Measurements from ENCODE around the gene PHYHD1. TPM values are rescaled to one million over a fixed set of nuclear protein-coding genes. Genes with fewer than 3 reads are reported as not detected.
A peak's percentile ranks its signal among the peaks of the same experiment; 100 is the strongest.

PHYHD1 gene
- total and polyA plus RNA-seq, 2 donors (not counting 1 experiment from before 2014, with no cell fraction given): 0.96 to 2.0 TPM

GRCh38 chr9:128921881-128922763 lies 1.3 kb downstream of the PHYHD1 start:
- peak overlapping the region; percentile 71 for H2AFZ ChIP-seq (ENCODE audit: insufficient read depth, low read depth, low read length, poor library complexity, severe bottlenecking)
- intact Hi-C loops (cut with micrococcal nuclease): no loop called here
- H3K36me3 ChIP-seq (replicated peaks in 1 of 2; ENCODE audit: control extremely low read depth in 1 of 2, control insufficient read depth in 1 of 2, extremely low read depth in 1 of 2, insufficient read depth in 2 of 2, low read length in 1 of 2): peaks cover 0 to 7% of the 10 kb centered on the region in 2 experiments
- Mint-ChIP-seq H3K27me3 (peaks cover 2% of the 10 kb centered on the region), H3K27ac (no peak overlapping the region), H3K4me1 (peaks cover 6% of the 10 kb centered on the region), H3K9me3 (ENCODE audit: insufficient read depth) (no peaks in the 10 kb centered on the region), H3K4me3 (no peak overlapping the region)
- H3K4me3 ChIP-seq (ENCODE audit: control extremely low read depth in 1 of 5, extremely low read depth in 1 of 5, insufficient read depth in 1 of 5, low read depth in 2 of 5, low read length in 4 of 5): peak overlapping the region in 4 of 5 experiments; percentile 12 to 44 (median 32)
- no peak for TF ChIP-seq EZH2 (IDR thresholded peaks at IDR 0.05; ENCODE audit: borderline replicate concordance, insufficient read depth, low read depth, low read length, poor library complexity, severe bottlenecking)
- no peak for TF ChIP-seq CTCF (IDR thresholded peaks at IDR 0.05)
- no peaks in the 10 kb centered on the region for H3K9me3 ChIP-seq (ENCODE audit: control extremely low read depth in 1 of 3, control insufficient read depth in 2 of 3, insufficient read depth in 1 of 3, low read length in 2 of 3)
- POLR2A ChIA-PET: no interaction called here
- H3K4me1 ChIP-seq (ENCODE audit: control insufficient read depth in 2 of 2, insufficient read depth in 2 of 2, low read length in 2 of 2): peaks cover 13% of the 10 kb centered on the region in 2 donors
- peak overlapping the region; percentile 60 for H3K4me2 ChIP-seq (replicated peaks; ENCODE audit: low read depth, low read length, poor library complexity, severe bottlenecking)
- no peaks in the 10 kb centered on the region for H4K20me1 ChIP-seq (ENCODE audit: control insufficient read depth, insufficient read depth, low read length, poor library complexity, severe bottlenecking)
- no peaks in the 10 kb centered on the region for H3K79me2 ChIP-seq (ENCODE audit: control insufficient read depth, insufficient read depth, low read length)
- ATAC-seq (ENCODE audit: low read depth): peak; percentile 39
- peaks cover 0 to 5% (median 0%) of the 10 kb centered on the region in 4 experiments for H3K27me3 ChIP-seq (replicated peaks in 1 of 4; ENCODE audit: control extremely low read depth in 1 of 4, control insufficient read depth in 3 of 4, insufficient read depth in 4 of 4, low read length in 3 of 4)
- DNase-seq: peak; percentile 32
- peak overlapping the region; percentile 45 for H3K9ac ChIP-seq (ENCODE audit: low read length)
- CTCF ChIA-PET: interaction anchor here (10.7 kb wide), 1 partner anchor 59 kb away, joined by 203 read pairs; no protein-coding TSS in a partner anchor
- WGBS (ENCODE audit: insufficient coverage): 16% methylated on average over 21 of the region's 32 CpGs
- peak overlapping the region in 1 of 2 donors; percentile 64 for H3K27ac ChIP-seq (ENCODE audit: low read length in 2 of 2)

- no peak overlapping the region for H3K27ac Mint-ChIP-seq
- intact Hi-C loops (cut with micrococcal nuclease): no loop called here
- TF ChIP-seq CTCF (IDR thresholded peaks at IDR 0.05) (no peak), EZH2 (IDR thresholded peaks at IDR 0.05; ENCODE audit: borderline replicate concordance, insufficient read depth, low read depth, low read length, poor library complexity, severe bottlenecking) (no peak)
These were observed 2.7 kb downstream of the PHYHD1 start for GRCh38 chr9:128923493-128923883.

More at GRCh38 chr9:128923493-128923883, 2.7 kb downstream of the PHYHD1 start:
- H3K9ac ChIP-seq (ENCODE audit: low read length): no peak overlapping the region
- no peaks in the 10 kb centered on the region for H3K9me3 ChIP-seq (ENCODE audit: control extremely low read depth in 1 of 3, control insufficient read depth in 2 of 3, insufficient read depth in 1 of 3, low read length in 2 of 3)
- Mint-ChIP-seq H3K27me3 (peaks cover 2% of the 10 kb centered on the region), H3K4me1 (peaks cover 9% of the 10 kb centered on the region), H3K4me3 (no peak overlapping the region), H3K9me3 (ENCODE audit: insufficient read depth) (no peaks in the 10 kb centered on the region)
- POLR2A ChIA-PET: no interaction called here
- no peak overlapping the region for H3K27ac ChIP-seq (ENCODE audit: low read length in 2 of 2)
- H3K4me3 ChIP-seq (ENCODE audit: control extremely low read depth in 1 of 5, extremely low read depth in 1 of 5, insufficient read depth in 1 of 5, low read depth in 2 of 5, low read length in 4 of 5): no peak overlapping the region
- no peaks in the 10 kb centered on the region for H3K79me2 ChIP-seq (ENCODE audit: control insufficient read depth, insufficient read depth, low read length)
- no peak overlapping the region for H2AFZ ChIP-seq (ENCODE audit: insufficient read depth, low read depth, low read length, poor library complexity, severe bottlenecking)
- WGBS (ENCODE audit: insufficient coverage): 100% methylated on average over 3 of the region's 6 CpGs
- no peak overlapping the region for H3K4me2 ChIP-seq (replicated peaks; ENCODE audit: low read depth, low read length, poor library complexity, severe bottlenecking)
- H4K20me1 ChIP-seq (ENCODE audit: control insufficient read depth, insufficient read depth, low read length, poor library complexity, severe bottlenecking): no peaks in the 10 kb centered on the region
- H3K36me3 ChIP-seq (replicated peaks in 1 of 2; ENCODE audit: control extremely low read depth in 1 of 2, control insufficient read depth in 1 of 2, extremely low read depth in 1 of 2, insufficient read depth in 2 of 2, low read length in 1 of 2): no peaks in the 10 kb centered on the region
- H3K4me1 ChIP-seq (ENCODE audit: control insufficient read depth in 2 of 2, insufficient read depth in 2 of 2, low read length in 2 of 2): peaks cover 13 to 17% of the 10 kb centered on the region in 2 donors
- CTCF ChIA-PET: interaction anchor here (0.6 to 10.7 kb wide), 3 partner anchors 20 to 190 kb away, joined by 3 to 203 read pairs (median 3); no protein-coding TSS in a partner anchor
- no peak for ATAC-seq (ENCODE audit: low read depth)
- no peak for DNase-seq
- H3K27me3 ChIP-seq (replicated peaks in 1 of 4; ENCODE audit: control extremely low read depth in 1 of 4, control insufficient read depth in 3 of 4, insufficient read depth in 4 of 4, low read length in 3 of 4): peaks cover 0 to 5% (median 0%) of the 10 kb centered on the region in 4 experiments

All from B cell (primary cell).